ENCODE results near the gene MC1R. TPM values are rescaled to one million over a fixed set of nuclear protein-coding genes. Genes with fewer than 3 reads are reported as not detected.
"Not testable (repeated sequence)": the region's sequence is repeated elsewhere in the genome, so short reads cannot be mapped to it uniquely, and the experiment has no call there.

The MC1R gene
- total and polyA plus RNA-seq, 2 of the 4 experiments (the other 2 are of a cell fraction), result 3.8 to 9.5 TPM

DNA sequence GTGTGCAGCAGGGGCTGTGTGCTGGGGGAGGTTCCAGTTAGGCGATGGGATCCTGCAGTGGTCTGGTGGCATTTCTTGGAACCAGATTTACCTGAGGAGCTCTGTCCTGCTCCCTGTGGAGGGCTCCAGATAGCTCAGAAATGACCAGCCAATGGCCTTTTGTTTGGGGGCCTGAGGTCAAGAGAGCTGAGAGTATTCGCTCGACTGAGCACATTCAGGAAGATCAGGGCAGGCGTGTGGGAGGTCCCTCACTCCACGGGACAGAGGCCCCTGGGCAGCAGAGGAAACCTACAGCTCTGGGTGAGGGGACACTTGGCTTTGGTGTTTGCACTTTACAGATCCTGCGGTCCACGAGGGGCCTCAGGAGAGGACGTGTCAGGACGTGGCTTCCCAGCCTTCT is 48.1 kb downstream of the MC1R start:
- BruUV-seq (replicated peaks), result no TSS peak
- DNase-seq, result no peak

DNA sequence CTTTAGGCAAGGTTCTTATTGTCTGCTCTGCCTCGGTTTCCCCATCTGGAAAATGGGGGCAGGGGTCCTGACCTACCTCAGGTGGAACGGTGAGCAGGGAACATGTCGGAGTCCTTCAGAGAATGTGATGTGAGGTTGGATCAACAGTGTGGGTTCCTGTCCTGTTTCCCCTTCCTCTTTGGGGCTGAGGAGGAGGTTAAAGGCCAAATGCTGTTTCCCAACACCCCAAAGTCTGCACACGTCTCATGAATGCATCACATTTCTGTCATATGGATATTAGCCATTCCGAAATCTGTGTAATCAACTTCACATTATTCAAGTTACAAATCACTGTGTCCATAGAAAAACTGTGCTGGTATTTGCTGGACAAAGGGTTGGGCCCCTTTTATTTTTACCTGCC is 48.8 kb downstream of the MC1R start:
- WGBS, 2 experiments (ENCODE audit: extremely low coverage in 2 of 2, insufficient read length in 1 of 2), result no CpG with 5 or more reads among the region's 5 CpGs
- H3K27ac ChIP-seq (ENCODE audit: insufficient read depth, low read length); H4K20me1 ChIP-seq (ENCODE audit: insufficient read depth, low read length); H2BK5ac ChIP-seq (ENCODE audit: low read depth, low read length, poor library complexity, severe bottlenecking); H3K4me2 ChIP-seq (ENCODE audit: low read depth, low read length); DNase-seq; BruUV-seq (replicated peaks); H2AK9ac ChIP-seq (replicated peaks; ENCODE audit: low read depth, low read length, poor library complexity); H2BK20ac ChIP-seq (ENCODE audit: low read depth, low read length); H3K23ac ChIP-seq (ENCODE audit: low read depth, low read length); intact Hi-C loops (cut with micrococcal nuclease); H3K18ac ChIP-seq (ENCODE audit: low read depth, low read length); ATAC-seq (ENCODE audit: low read depth); in situ Hi-C loops (cut with MboI; ENCODE audit: low sequenced_read_pairs); H2BK120ac ChIP-seq (ENCODE audit: low read depth, low read length); H3K56ac ChIP-seq (ENCODE audit: extremely low read depth, insufficient read depth, low read length); H3K4me1 ChIP-seq (ENCODE audit: control insufficient read depth, insufficient read depth, low read length); H4K91ac ChIP-seq (ENCODE audit: insufficient read depth, low read depth, low read length); H3K9ac ChIP-seq (ENCODE audit: low read depth, low read length); H3K9me1 ChIP-seq (ENCODE audit: insufficient read depth, low read length); H2BK15ac ChIP-seq (ENCODE audit: low read depth, low read length); H2AK5ac ChIP-seq (ENCODE audit: low read depth, low read length); H3K27me3 ChIP-seq (ENCODE audit: control insufficient read depth, insufficient read depth, low read length); CTCF ChIA-PET; H3K9me3 ChIP-seq (ENCODE audit: control insufficient read depth, insufficient read depth, low read length); POLR2A ChIA-PET (ENCODE audit: unreplicated experiment); H2AFZ ChIP-seq (replicated peaks; ENCODE audit: low read length, poor library complexity); H4K8ac ChIP-seq (ENCODE audit: low read depth in 2 of 2, low read length in 2 of 2); H3K4ac ChIP-seq (ENCODE audit: low read depth, low read length); H3K4me3 ChIP-seq (ENCODE audit: insufficient read depth, low read depth, low read length); H4K5ac ChIP-seq (ENCODE audit: low read depth, low read length); dilution Hi-C loops (cut with HindIII; ENCODE audit: low sequenced_read_pairs, unreplicated experiment); H3K14ac ChIP-seq (replicated peaks; ENCODE audit: low read depth, low read length): not testable (repeated sequence)
- Histone ChIP-seq H3K36me3 (ENCODE audit: control insufficient read depth, insufficient read depth, low read length) (peaks cover 19% of the 10 kb centered on the region; the same call in 1 of the 2 replicates), H3K79me1 (ENCODE audit: low read depth in 1 of 2, low read length in 2 of 2) (peaks cover 19 to 34% of the 10 kb centered on the region in 2 experiments)

More for the DNA sequence above, 48.1 kb downstream of the MC1R start:
- no peak for ATAC-seq (ENCODE audit: low read depth)
- CTCF ChIA-PET, result no interaction called here
- dilution Hi-C loops (cut with HindIII; ENCODE audit: low sequenced_read_pairs, unreplicated experiment), result no loop called here
- Histone ChIP-seq H2AK9ac (replicated peaks; ENCODE audit: low read depth, low read length, poor library complexity) (no peak overlapping the region), H2BK120ac (ENCODE audit: low read depth, low read length) (no peak overlapping the region), H2AK5ac (ENCODE audit: low read depth, low read length) (no peak overlapping the region), H2BK20ac (ENCODE audit: low read depth, low read length) (no peak overlapping the region), H3K9me3 (ENCODE audit: control insufficient read depth, insufficient read depth, low read length) (peaks cover 2% of the 10 kb centered on the region; the same call in 1 of the 2 replicates), H2AFZ (replicated peaks; ENCODE audit: low read length, poor library complexity) (no peak overlapping the region), H3K4ac (ENCODE audit: low read depth, low read length) (no peak overlapping the region), H3K18ac (ENCODE audit: low read depth, low read length) (no peak overlapping the region), H3K4me1 (ENCODE audit: control insufficient read depth, insufficient read depth, low read length) (peaks cover 6% of the 10 kb centered on the region), H3K4me3 (ENCODE audit: insufficient read depth, low read depth, low read length) (no peak overlapping the region), H3K9me1 (ENCODE audit: insufficient read depth, low read length) (peaks cover 8% of the 10 kb centered on the region; the same call in 1 of the 2 replicates), H3K56ac (ENCODE audit: extremely low read depth, insufficient read depth, low read length) (no peak overlapping the region), H4K5ac (ENCODE audit: low read depth, low read length) (no peak overlapping the region), H3K27me3 (ENCODE audit: control insufficient read depth, insufficient read depth, low read length) (no peaks in the 10 kb centered on the region), H4K8ac (ENCODE audit: low read depth in 2 of 2, low read length in 2 of 2) (no peak overlapping the region), H2BK15ac (ENCODE audit: low read depth, low read length) (no peak overlapping the region), H2BK5ac (ENCODE audit: low read depth, low read length, poor library complexity, severe bottlenecking) (no peak overlapping the region), H4K20me1 (ENCODE audit: insufficient read depth, low read length) (no peaks in the 10 kb centered on the region), H4K91ac (ENCODE audit: insufficient read depth, low read depth, low read length) (no peak overlapping the region), H3K79me1 (ENCODE audit: low read depth in 1 of 2, low read length in 2 of 2) (peaks cover 16 to 29% of the 10 kb centered on the region in 2 experiments), H3K9ac (ENCODE audit: low read depth, low read length) (no peak overlapping the region), H3K4me2 (ENCODE audit: low read depth, low read length) (no peak overlapping the region), H3K23ac (ENCODE audit: low read depth, low read length) (no peak overlapping the region), H3K14ac (replicated peaks; ENCODE audit: low read depth, low read length) (no peak overlapping the region), H3K36me3 (ENCODE audit: control insufficient read depth, insufficient read depth, low read length) (peaks cover 20% of the 10 kb centered on the region; the same call in 1 of the 2 replicates), H3K27ac (ENCODE audit: insufficient read depth, low read length) (no peak overlapping the region)
- TF ChIP-seq, protein P1, sequence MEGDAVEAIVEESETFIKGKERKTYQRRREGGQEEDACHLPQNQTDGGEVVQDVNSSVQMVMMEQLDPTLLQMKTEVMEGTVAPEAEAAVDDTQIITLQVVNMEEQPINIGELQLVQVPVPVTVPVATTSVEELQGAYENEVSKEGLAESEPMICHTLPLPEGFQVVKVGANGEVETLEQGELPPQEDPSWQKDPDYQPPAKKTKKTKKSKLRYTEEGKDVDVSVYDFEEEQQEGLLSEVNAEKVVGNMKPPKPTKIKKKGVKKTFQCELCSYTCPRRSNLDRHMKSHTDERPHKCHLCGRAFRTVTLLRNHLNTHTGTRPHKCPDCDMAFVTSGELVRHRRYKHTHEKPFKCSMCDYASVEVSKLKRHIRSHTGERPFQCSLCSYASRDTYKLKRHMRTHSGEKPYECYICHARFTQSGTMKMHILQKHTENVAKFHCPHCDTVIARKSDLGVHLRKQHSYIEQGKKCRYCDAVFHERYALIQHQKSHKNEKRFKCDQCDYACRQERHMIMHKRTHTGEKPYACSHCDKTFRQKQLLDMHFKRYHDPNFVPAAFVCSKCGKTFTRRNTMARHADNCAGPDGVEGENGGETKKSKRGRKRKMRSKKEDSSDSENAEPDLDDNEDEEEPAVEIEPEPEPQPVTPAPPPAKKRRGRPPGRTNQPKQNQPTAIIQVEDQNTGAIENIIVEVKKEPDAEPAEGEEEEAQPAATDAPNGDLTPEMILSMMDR (conservative IDR thresholded peaks at IDR 0.05; ENCODE audit: low read depth, low read length), result no peak
- no peak for TF ChIP-seq MXI1 (IDR thresholded peaks at IDR 0.05; ENCODE audit: borderline replicate concordance, low read depth, low read length)
- no peak for TF ChIP-seq MAFK (IDR thresholded peaks at IDR 0.05; ENCODE audit: low read depth, low read length)
- no peak for TF ChIP-seq CHD1 (IDR thresholded peaks at IDR 0.05; ENCODE audit: low read depth, low read length)
- TF ChIP-seq CEBPB (IDR thresholded peaks at IDR 0.05; ENCODE audit: low read depth, low read length), result no peak
- TF ChIP-seq POLR2A (IDR thresholded peaks at IDR 0.05; ENCODE audit: low read depth, low read length), result no peak
- no peak for TF ChIP-seq RCOR1 (IDR thresholded peaks at IDR 0.05; ENCODE audit: insufficient replicate concordance, low read length)
- no peak for TF ChIP-seq SMC3 (IDR thresholded peaks at IDR 0.05; ENCODE audit: low read depth, low read length)
- TF ChIP-seq RFX5 (IDR thresholded peaks at IDR 0.05; ENCODE audit: low read depth, low read length), result no peak
- TF ChIP-seq NFE2L2 (IDR thresholded peaks at IDR 0.05; ENCODE audit: low read depth, low read length), result no peak
- TF ChIP-seq MAZ (IDR thresholded peaks at IDR 0.05; ENCODE audit: borderline replicate concordance, low read depth, low read length), result no peak
- intact Hi-C loops (cut with micrococcal nuclease), result no loop called here
- WGBS, 2 experiments (ENCODE audit: extremely low coverage in 2 of 2, insufficient read length in 1 of 2), result 93% methylated on average over 3 of the region's 9 CpGs; no CpG with 5 or more reads in 1 of the 2 experiments
- in situ Hi-C loops (cut with MboI; ENCODE audit: low sequenced_read_pairs), result no loop called here
- POLR2A ChIA-PET (ENCODE audit: unreplicated experiment), result no interaction called here

Data from IMR-90 (cell line).